ENCODE results near the gene SRSF8.
"Not testable (repeated sequence)": the region's sequence is repeated elsewhere in the genome, so short reads cannot be mapped to it uniquely, and the experiment has no call there.

The SRSF8 gene

DNA sequence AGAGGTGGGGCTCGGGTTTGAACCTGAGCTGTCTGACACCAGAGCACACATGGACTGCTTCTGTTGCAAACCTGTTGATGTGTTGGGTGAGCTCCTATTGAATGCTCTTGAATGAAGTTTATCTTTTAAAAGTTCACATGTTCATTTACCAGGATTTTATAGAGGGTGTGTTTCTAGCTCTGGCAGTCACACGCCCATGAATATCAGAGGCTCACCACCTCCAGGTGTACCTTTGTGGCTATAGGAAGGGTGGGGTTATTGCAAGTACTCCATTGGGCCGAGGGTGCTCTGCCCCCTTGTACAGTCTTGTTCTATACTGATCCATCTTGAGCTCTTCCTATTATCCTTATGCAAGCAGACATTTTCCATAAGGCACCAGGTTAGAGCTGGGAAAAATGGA, 32.1 kb downstream of the SRSF8 start:
- no peak for DNase-seq

DNA sequence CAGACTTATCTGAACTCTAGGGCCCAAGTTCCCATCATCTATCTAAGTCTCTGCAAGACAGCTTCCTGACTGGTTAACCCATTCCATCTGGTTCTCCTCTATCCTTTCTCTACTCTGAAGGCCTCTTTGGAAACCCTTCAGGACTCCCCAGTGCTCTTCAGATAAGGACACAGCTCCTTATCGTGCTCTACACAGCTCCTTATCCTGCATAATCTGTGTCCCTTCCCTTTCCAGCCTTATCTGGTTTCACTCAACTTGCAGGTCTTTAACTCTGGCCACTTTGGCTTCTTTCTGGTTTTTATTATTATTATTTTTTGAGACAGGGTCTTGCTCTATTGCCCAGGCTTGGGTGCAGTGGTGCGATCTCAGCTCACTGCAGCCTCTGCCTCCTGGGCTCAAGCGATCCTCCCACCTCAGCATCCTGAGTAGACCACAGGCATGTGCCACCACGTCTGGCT, 33.5 kb downstream of the SRSF8 start:
- no peak for DNase-seq

DNA sequence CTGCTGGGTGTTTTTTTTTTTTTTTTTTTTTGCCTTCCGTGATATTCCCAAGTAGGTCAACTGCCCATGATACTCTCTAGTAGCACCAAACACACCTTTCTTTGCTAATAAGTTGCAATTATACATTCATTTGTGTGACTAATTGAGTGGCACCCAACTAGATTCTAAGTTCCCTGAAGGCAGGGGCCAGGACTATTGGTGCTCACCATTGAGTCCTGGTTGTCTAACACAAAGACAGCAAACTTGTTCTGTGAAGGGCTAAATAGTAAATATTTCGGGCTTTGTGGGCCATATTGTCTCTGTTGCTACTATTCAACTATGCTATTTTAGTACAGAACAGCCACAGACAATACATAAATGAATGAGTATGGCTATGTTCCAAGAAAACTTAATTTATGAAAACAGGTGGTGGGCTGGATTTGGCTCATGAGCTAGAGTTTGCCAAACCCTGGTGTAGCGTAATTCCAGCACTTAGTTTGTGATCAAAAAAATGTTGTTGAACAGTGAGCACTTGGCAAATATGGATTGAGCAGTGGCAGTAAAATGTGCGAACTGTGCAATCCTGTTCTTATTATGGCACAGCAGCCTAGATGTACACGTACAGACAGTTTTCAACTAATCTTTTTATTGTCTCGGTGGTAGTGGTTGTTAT, 34.3 kb downstream of the SRSF8 start:
- DNase-seq = no peak

DNA sequence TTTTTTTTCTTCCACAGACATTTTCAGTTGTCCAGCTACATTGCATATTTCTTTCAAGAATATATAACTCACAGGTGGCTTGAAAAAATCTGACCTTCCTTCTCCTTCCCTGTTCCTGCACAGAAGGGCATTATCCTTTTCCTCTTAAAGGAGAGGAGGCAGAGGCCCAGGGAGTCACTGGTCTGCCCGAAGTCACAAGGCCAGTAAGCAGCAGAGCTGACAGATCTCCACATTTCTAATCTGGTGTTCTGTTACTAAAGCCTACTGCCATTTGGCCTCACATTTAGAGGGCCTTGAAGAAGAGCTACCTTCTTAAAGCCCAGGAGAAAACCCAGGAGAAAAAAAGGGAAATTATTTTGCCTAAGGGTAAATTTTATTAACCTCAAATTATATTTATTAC, 35.2 kb downstream of the SRSF8 start:
- DNase-seq = no peak

- DNase-seq = no peak
Observed at GRCh38 chr11:95102733-95103132, 36.0 kb downstream of the SRSF8 start.

- no peak for DNase-seq
Observed at GRCh38 chr11:95103701-95104100, 37.0 kb downstream of the SRSF8 start.

DNA sequence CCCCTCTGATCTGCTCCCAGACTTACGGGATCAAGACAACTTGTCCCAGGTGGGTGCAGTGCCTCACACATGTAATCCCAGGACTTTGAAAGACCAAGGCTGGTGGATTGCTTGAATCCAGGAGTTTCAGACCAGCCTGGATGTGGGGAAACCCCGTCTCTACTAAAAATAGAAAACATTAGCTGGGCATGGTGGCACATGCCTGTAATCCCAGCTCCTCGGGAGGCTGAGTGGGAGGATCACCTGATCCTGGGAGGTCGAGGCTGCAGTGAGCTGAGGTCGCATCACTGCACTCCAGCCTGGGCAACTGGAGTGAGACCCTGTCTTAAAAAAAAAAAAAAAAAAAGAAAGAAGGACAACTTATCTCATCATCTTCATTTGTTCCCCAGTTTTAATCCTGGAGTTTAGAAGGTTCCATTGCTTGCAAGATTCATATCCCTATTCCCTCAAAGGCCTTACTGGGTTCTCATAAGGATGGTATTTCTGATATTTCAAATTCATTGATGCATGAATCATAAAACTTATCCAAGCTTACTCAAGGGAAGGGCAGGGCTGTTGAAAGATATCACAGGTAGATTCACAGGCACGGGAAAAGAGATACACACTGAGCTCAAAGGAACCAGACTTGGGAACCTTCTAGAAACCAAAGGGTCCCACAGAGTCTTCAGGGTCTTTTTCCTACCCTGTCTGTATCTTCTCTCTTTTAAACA, 37.6 kb downstream of the SRSF8 start:
- no peak for DNase-seq

GRCh38 chr11:95104856-95105255, 38.1 kb downstream of the SRSF8 start:
- DNase-seq = no peak

DNA sequence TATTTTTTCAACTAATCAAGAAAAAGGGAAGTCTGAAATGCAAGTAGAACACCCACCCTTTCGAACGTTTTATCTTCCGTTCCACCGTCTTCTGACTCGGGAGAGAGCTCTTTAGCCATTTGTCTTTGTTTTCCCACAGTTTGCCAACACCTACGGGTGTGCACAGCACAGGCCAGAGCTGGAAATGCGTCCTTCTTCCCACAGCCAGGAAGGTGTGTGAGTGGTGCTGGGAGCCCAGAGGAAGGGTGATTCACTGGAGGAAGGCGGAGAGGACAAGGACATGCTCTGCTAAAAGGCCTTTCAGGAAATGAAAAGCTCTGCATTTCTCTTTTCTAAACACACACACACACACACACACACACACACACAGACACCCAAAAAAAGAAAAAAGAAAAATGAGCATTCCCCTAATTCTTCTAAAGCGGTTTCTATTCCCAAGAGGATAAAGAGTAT, 41.5 kb downstream of the SRSF8 start:
- DNase-seq = no peak

- DNase-seq = no peak
Observed at GRCh38 chr11:95108671-95109551, 42.2 kb downstream of the SRSF8 start.

DNA sequence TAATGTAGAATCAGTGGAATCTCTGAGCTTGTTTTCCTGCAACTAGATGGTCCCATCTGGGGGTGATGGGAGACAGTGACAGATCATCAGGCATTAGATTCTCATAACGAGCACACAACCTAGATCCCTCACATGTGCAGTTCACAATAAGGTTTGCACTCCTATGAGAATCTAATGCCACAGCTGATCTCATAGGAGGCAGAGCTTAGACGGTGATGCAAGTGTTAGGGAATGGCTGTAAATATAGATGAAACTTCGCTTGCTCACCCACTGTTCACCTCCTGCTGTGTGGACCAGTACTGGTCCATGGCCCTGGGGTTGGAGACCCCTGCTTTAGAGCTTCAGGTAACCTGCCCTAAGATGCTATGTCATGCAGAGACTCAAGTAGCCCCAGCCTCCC, 44.8 kb downstream of the SRSF8 start:
- not testable (repeated sequence) for DNase-seq

GRCh38 chr11:95111923-95112540, 45.3 kb downstream of the SRSF8 start:
- DNase-seq = no peak

GRCh38 chr11:95115597-95115996, 48.9 kb downstream of the SRSF8 start:
- DNase-seq = no peak

GRCh38 chr11:95119361-95120060, 52.8 kb downstream of the SRSF8 start:
- no peak for DNase-seq
